ENCODE measurements around the gene PRPF38B. TPM values are rescaled to one million over a fixed set of nuclear protein-coding genes. Genes with fewer than 3 reads are reported as not detected.

PRPF38B gene
- total and polyA plus RNA-seq, 9 of the 15 experiments (the other 6 are each of a cell fraction or from before 2014, with no cell fraction given) = 25.3 to 85.5 (median 66.4) TPM

GRCh38 chr1:108692724-108693655, 880 bp downstream of the PRPF38B start (continued):
- TF ChIP-seq ARID3A (IDR thresholded peaks at IDR 0.05; ENCODE audit: borderline replicate concordance, low read depth, low read length) (no peak), MITF (IDR thresholded peaks at IDR 0.05) (no peak), ZNF41 (CRISPR knock-in tag; conservative IDR thresholded peaks at IDR 0.05) (no peak), RB1 (IDR thresholded peaks at IDR 0.05; ENCODE audit: low read depth) (no peak; the same call in 1 of the 2 replicates), CTCF (IDR thresholded peaks at IDR 0.05 in 2 of 3, conservative IDR thresholded peaks at IDR 0.05 in 1 of 3; ENCODE audit: insufficient read depth in 2 of 3, low read depth in 1 of 3, low read length in 3 of 3) (peak in 2 of 3 experiments; percentile 42 to 44; a peak in 2 of 6 replicates), CBX2 (IDR thresholded peaks at IDR 0.05; ENCODE audit: insufficient read depth, low read length, poor library complexity, severe bottlenecking) (no peak), RFX1 (IDR thresholded peaks at IDR 0.05) (no peak), C11orf30 (IDR thresholded peaks at IDR 0.05; ENCODE audit: low read depth) (no peak), IRF2 (CRISPR knock-in tag; IDR thresholded peaks at IDR 0.05) (no peak), FOXP1 (CRISPR knock-in tag; IDR thresholded peaks at IDR 0.05) (peak; percentile 60; the same call in 1 of the 2 replicates), ETV5 (CRISPR knock-in tag; IDR thresholded peaks at IDR 0.05; ENCODE audit: low read depth) (no peak), BRD9 (IDR thresholded peaks at IDR 0.05; ENCODE audit: low read depth, partially characterized antibody) (peak; percentile 48), FOXK1 (CRISPR knock-in tag; IDR thresholded peaks at IDR 0.05; ENCODE audit: borderline replicate concordance) (0 out of 2 replicates have a peak, but pooled peaks have one; percentile 68)
- TF ChIP-seq, protein P1, sequence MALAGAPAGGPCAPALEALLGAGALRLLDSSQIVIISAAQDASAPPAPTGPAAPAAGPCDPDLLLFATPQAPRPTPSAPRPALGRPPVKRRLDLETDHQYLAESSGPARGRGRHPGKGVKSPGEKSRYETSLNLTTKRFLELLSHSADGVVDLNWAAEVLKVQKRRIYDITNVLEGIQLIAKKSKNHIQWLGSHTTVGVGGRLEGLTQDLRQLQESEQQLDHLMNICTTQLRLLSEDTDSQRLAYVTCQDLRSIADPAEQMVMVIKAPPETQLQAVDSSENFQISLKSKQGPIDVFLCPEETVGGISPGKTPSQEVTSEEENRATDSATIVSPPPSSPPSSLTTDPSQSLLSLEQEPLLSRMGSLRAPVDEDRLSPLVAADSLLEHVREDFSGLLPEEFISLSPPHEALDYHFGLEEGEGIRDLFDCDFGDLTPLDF (CRISPR knock-in tag; IDR thresholded peaks at IDR 0.05) = no peak
- TF ChIP-seq, protein P2, sequence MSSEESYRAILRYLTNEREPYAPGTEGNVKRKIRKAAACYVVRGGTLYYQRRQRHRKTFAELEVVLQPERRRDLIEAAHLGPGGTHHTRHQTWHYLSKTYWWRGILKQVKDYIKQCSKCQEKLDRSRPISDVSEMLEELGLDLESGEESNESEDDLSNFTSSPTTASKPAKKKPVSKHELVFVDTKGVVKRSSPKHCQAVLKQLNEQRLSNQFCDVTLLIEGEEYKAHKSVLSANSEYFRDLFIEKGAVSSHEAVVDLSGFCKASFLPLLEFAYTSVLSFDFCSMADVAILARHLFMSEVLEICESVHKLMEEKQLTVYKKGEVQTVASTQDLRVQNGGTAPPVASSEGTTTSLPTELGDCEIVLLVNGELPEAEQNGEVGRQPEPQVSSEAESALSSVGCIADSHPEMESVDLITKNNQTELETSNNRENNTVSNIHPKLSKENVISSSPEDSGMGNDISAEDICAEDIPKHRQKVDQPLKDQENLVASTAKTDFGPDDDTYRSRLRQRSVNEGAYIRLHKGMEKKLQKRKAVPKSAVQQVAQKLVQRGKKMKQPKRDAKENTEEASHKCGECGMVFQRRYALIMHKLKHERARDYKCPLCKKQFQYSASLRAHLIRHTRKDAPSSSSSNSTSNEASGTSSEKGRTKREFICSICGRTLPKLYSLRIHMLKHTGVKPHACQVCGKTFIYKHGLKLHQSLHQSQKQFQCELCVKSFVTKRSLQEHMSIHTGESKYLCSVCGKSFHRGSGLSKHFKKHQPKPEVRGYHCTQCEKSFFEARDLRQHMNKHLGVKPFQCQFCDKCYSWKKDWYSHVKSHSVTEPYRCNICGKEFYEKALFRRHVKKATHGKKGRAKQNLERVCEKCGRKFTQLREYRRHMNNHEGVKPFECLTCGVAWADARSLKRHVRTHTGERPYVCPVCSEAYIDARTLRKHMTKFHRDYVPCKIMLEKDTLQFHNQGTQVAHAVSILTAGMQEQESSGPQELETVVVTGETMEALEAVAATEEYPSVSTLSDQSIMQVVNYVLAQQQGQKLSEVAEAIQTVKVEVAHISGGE (CRISPR knock-in tag; IDR thresholded peaks at IDR 0.05) = no peak

Data from K562 (cell line).